ENCODE results near the gene ADARB2. TPM values are rescaled to one million over a fixed set of nuclear protein-coding genes. Genes with fewer than 3 reads are reported as not detected.
"Not testable (repeated sequence)": the region's sequence is repeated elsewhere in the genome, so short reads cannot be mapped to it uniquely, and the experiment has no call there.

The ADARB2 gene
- total RNA-seq, 1 donor from 2014 or later = 0.08 TPM

- TF ChIP-seq CTCF (IDR thresholded peaks at IDR 0.05; ENCODE audit: insufficient read depth, low read length, poor library complexity, severe bottlenecking) = no peak
- Histone ChIP-seq H3K36me3 (ENCODE audit: control insufficient read depth, insufficient read depth, low read length) (no peaks in the 10 kb centered on the region), H3K27me3 (ENCODE audit: control insufficient read depth, insufficient read depth, low read length) (no peaks in the 10 kb centered on the region), H3K4me3 (ENCODE audit: low read depth, low read length) (no peak overlapping the region)
- no peak for DNase-seq (ENCODE audit: low read depth)
These were observed 292.5 kb downstream of the ADARB2 start for GRCh38 chr10:1444826-1445225.

- no peak for TF ChIP-seq CTCF (IDR thresholded peaks at IDR 0.05; ENCODE audit: insufficient read depth, low read length, poor library complexity, severe bottlenecking)
- Histone ChIP-seq H3K27me3 (ENCODE audit: control insufficient read depth, insufficient read depth, low read length) (no peaks in the 10 kb centered on the region), H3K36me3 (ENCODE audit: control insufficient read depth, insufficient read depth, low read length) (no peaks in the 10 kb centered on the region), H3K4me3 (ENCODE audit: low read depth, low read length) (no peak overlapping the region)
- no peak for DNase-seq (ENCODE audit: low read depth)
These were observed 296.4 kb downstream of the ADARB2 start for GRCh38 chr10:1440897-1441296.

GRCh38 chr10:1434912-1435692 is 302.2 kb downstream of the ADARB2 start:
- Histone ChIP-seq H3K27me3 (ENCODE audit: control insufficient read depth, insufficient read depth, low read length) (no peaks in the 10 kb centered on the region), H3K36me3 (ENCODE audit: control insufficient read depth, insufficient read depth, low read length) (no peaks in the 10 kb centered on the region), H3K4me3 (ENCODE audit: low read depth, low read length) (no peak overlapping the region)
- no peak for TF ChIP-seq CTCF (IDR thresholded peaks at IDR 0.05; ENCODE audit: insufficient read depth, low read length, poor library complexity, severe bottlenecking)
- no peak for DNase-seq (ENCODE audit: low read depth)

GRCh38 chr10:1434202-1434601 is 303.1 kb downstream of the ADARB2 start:
- Histone ChIP-seq H3K36me3 (ENCODE audit: control insufficient read depth, insufficient read depth, low read length) (no peaks in the 10 kb centered on the region), H3K27me3 (ENCODE audit: control insufficient read depth, insufficient read depth, low read length) (no peaks in the 10 kb centered on the region), H3K4me3 (ENCODE audit: low read depth, low read length) (no peak overlapping the region)
- no peak for TF ChIP-seq CTCF (IDR thresholded peaks at IDR 0.05; ENCODE audit: insufficient read depth, low read length, poor library complexity, severe bottlenecking)
- no peak for DNase-seq (ENCODE audit: low read depth)

- no peak for TF ChIP-seq CTCF (IDR thresholded peaks at IDR 0.05; ENCODE audit: insufficient read depth, low read length, poor library complexity, severe bottlenecking)
These were observed 305.2 kb downstream of the ADARB2 start for GRCh38 chr10:1432161-1432560.

GRCh38 chr10:1431229-1431628 is 306.1 kb downstream of the ADARB2 start:
- no peak for TF ChIP-seq CTCF (IDR thresholded peaks at IDR 0.05; ENCODE audit: insufficient read depth, low read length, poor library complexity, severe bottlenecking)
- H3K36me3 ChIP-seq (ENCODE audit: control insufficient read depth, insufficient read depth, low read length) = no peaks in the 10 kb centered on the region
- no peak for DNase-seq (ENCODE audit: low read depth)
- no peaks in the 10 kb centered on the region for H3K27me3 ChIP-seq (ENCODE audit: control insufficient read depth, insufficient read depth, low read length)
- H3K4me3 ChIP-seq (ENCODE audit: low read depth, low read length) = no peak overlapping the region

More at GRCh38 chr10:1432161-1432560, 305.2 kb downstream of the ADARB2 start:
- Histone ChIP-seq H3K4me3 (ENCODE audit: low read depth, low read length) (no peak overlapping the region), H3K27me3 (ENCODE audit: control insufficient read depth, insufficient read depth, low read length) (no peaks in the 10 kb centered on the region), H3K36me3 (ENCODE audit: control insufficient read depth, insufficient read depth, low read length) (no peaks in the 10 kb centered on the region)
- no peak for DNase-seq (ENCODE audit: low read depth)

GRCh38 chr10:1427521-1428186 is 309.7 kb downstream of the ADARB2 start:
- not testable (repeated sequence) for DNase-seq (ENCODE audit: low read depth); H3K4me3 ChIP-seq (ENCODE audit: low read depth, low read length); H3K27me3 ChIP-seq (ENCODE audit: control insufficient read depth, insufficient read depth, low read length); H3K36me3 ChIP-seq (ENCODE audit: control insufficient read depth, insufficient read depth, low read length)

Measured in kidney epithelial cell (primary cell).